A549 (cell line): Measurements from ENCODE around the gene SIGLEC5.

Experiments used
- CTCF ChIP-seq: fragments of >200 bp; sonication (Bioruptor Twin); formaldehyde crosslinking; IDR thresholded peaks from 3 replicates; pipeline ENCODE4 v1.5.1; 2016
- EP300 ChIP-seq, 2 experiments: fragments of >200 bp; sonication (Bioruptor Twin); formaldehyde crosslinking; IDR thresholded peaks; 2 replicates in 1 of 2; 3 replicates in 1 of 2; pipeline ENCODE4 v1.6.1; 2016 to 2017
- PBX3 ChIP-seq: IDR thresholded peaks from 2 replicates; pipeline ENCODE4 v1.6.1; 2012
- POLR2AphosphoS2 ChIP-seq: conservative IDR thresholded peaks from 2 replicates; pipeline ENCODE4 v1.6.1; 2012; ENCODE audit warnings: low read length, improper control_type of control experiment, inconsistent platforms
- RAD21 ChIP-seq, 2 experiments: fragments of >200 bp in 1 of 2; sonication (Bioruptor Twin) in 1 of 2; formaldehyde crosslinking in 1 of 2; IDR thresholded peaks in 1 of 2; conservative IDR thresholded peaks in 1 of 2; 2 replicates in 1 of 2; 3 replicates in 1 of 2; pipeline ENCODE4 v1.6.1; 2012 to 2018; ENCODE audit warnings: inconsistent platforms in 1 of 2
- USF2 ChIP-seq: fragments of 450-650 bp; IDR thresholded peaks from 2 replicates; pipeline ENCODE4 v1.6.1; 2014; ENCODE audit warnings: antibody characterized with exemption

GRCh38 chr19:51644636-51645271, 14.6 kb upstream of the SIGLEC5 start:
- TF ChIP-seq CTCF (no peak), PBX3 (no peak), USF2 (no peak), RAD21 (conservative IDR thresholded peaks at IDR 0.05 in 1 of 2, IDR thresholded peaks at IDR 0.05 in 1 of 2) (no peak), EP300 (IDR thresholded peaks at IDR 0.05) (no peak), POLR2AphosphoS2 (no peak)
